Measurements from ENCODE around the gene WNT9A.

Gene WNT9A

DNA sequence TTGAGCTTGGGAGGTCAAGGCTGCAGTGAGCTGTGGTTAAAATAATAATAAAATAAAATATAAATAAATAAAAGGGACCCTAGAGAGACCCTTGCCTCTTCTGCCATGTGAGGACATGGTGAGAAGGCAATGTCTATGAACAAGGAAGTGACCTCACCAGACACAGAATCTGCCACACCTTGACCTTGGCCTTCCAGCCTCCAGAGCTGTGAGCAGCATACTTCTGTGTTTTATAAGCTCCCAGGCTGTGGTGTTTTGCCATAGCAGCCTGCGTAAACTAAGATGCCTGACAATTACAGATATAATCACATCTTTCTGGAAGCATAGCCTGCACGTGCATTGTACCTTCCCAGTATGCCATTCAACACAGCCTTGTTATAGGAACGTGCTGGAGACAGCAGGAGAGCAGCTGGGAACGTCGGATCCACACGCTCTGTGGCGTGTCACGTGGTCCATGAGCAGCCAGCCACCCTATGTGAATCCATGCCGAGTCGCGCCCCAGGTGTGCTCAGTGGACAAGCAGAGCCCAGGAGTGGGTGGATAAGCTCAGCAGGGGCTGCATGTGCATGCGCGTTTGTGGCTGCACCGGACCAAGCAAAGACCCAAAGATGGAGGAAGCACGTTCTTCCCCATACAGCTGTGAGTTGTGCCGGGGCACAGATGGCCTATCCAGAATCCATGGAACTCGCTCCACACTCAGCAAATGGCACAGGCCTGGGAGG, 17.8 kb downstream of the WNT9A start:
- Histone ChIP-seq H3K27ac (ENCODE audit: low read depth, low read length) (no peak overlapping the region), H3K4me3 (ENCODE audit: low read depth in 1 of 5, low read length in 5 of 5) (no peak overlapping the region)

DNA sequence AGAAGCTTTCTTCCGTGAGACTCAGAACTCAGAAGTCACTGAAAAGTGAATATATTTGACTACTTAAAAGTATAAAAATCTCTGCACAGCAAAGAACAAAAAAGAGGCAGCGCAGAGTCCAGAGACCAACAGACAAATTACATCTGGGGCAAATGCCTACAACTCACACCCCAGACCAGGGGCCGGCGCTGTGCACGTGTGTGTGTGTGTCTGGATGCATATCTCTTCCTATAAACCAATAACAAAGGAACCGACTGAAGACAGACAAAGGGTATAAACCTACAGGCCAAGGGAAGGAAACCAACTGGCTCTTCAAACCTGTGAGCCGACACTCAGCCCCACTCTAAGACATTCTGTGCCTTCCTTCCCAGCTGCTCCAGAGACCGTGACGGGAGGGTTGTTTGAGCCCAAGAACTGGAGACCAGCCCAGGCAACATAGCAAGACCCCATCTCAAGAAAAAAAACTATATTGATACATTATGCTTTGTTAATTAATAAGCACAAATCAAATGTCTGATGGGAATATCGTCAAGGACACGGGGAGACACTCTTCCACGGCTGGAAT, 18.8 kb downstream of the WNT9A start:
- peaks cover 0 to 2% (median 0%) of the 10 kb centered on the region in 5 donors for H3K27me3 ChIP-seq (ENCODE audit: control insufficient read depth in 5 of 5, insufficient read depth in 4 of 5, low read length in 5 of 5)
- H3K27ac ChIP-seq (ENCODE audit: low read depth, low read length), result no peak overlapping the region
- peaks cover 0 to 5% (median 0%) of the 10 kb centered on the region in 5 donors for H3K9me3 ChIP-seq (ENCODE audit: control insufficient read depth in 5 of 5, low read length in 5 of 5)
- no peak overlapping the region for H3K4me3 ChIP-seq (ENCODE audit: low read depth in 1 of 5, low read length in 5 of 5)
- H3K9ac ChIP-seq (ENCODE audit: low read length in 5 of 5), result no peak overlapping the region
- H3K4me1 ChIP-seq (ENCODE audit: control insufficient read depth in 5 of 5, insufficient read depth in 5 of 5, low read length in 5 of 5), result peaks cover 0 to under 1% (median 0%) of the 10 kb centered on the region in 5 donors
- H3K36me3 ChIP-seq (ENCODE audit: control insufficient read depth in 5 of 5, insufficient read depth in 5 of 5, low read length in 5 of 5), result no peaks in the 10 kb centered on the region

More for the DNA sequence above, 17.8 kb downstream of the WNT9A start:
- Histone ChIP-seq H3K9me3 (ENCODE audit: control insufficient read depth in 5 of 5, low read length in 5 of 5) (peaks cover 0 to 5% (median 0%) of the 10 kb centered on the region in 5 donors), H3K27me3 (ENCODE audit: control insufficient read depth in 5 of 5, insufficient read depth in 4 of 5, low read length in 5 of 5) (no peaks in the 10 kb centered on the region), H3K4me1 (ENCODE audit: control insufficient read depth in 5 of 5, insufficient read depth in 5 of 5, low read length in 5 of 5) (peaks cover 0 to 6% (median 0%) of the 10 kb centered on the region in 5 donors), H3K9ac (ENCODE audit: low read length in 5 of 5) (no peak overlapping the region), H3K36me3 (ENCODE audit: control insufficient read depth in 5 of 5, insufficient read depth in 5 of 5, low read length in 5 of 5) (no peaks in the 10 kb centered on the region)

DNA sequence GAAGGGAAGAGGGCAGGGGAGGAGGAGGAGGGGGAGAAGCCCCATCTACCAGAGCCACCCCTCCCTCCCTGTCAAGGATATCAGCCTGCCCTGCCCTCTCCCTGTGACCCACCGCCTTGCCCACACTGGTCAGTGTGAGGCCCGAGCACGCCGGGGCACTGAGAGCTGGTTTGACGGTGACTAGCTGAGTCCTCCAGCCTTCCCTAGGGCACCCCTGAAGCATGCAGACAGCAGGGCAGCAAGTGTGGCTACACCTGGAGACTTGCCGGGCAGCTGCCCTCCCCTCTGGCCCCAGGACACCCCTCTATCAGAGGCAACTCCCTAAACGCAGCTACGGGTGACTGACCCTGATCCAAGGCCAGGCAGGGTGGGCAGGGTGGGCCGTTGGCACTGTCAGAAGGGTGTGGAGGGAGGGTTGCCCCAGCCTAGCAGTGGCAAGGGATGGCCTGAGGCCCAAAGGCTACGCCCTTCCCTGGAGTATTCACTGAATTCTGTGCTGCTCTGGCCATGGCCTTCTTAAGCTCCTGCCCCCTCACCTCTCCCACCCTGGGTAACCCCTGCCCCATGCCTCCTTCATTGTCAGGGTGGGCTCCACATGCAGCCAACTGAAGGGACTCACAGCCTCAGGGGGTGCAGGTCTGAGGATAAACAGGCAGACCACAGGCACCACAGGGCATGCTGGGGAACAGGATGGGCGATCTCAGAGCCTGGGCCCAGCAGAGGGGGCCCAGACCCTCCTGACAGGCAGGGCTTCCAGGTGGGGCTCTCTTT, 19.6 kb downstream of the WNT9A start:
- Histone ChIP-seq H3K27me3 (ENCODE audit: control insufficient read depth in 5 of 5, insufficient read depth in 4 of 5, low read length in 5 of 5) (peaks cover 0 to 2% (median 0%) of the 10 kb centered on the region in 5 donors), H3K9ac (ENCODE audit: low read length in 5 of 5) (no peak overlapping the region), H3K4me3 (ENCODE audit: low read depth in 1 of 5, low read length in 5 of 5) (no peak overlapping the region), H3K27ac (ENCODE audit: low read depth, low read length) (no peak overlapping the region), H3K36me3 (ENCODE audit: control insufficient read depth in 5 of 5, insufficient read depth in 5 of 5, low read length in 5 of 5) (no peaks in the 10 kb centered on the region), H3K4me1 (ENCODE audit: control insufficient read depth in 5 of 5, insufficient read depth in 5 of 5, low read length in 5 of 5) (no peaks in the 10 kb centered on the region), H3K9me3 (ENCODE audit: control insufficient read depth in 5 of 5, low read length in 5 of 5) (peaks cover 0 to 5% (median 0%) of the 10 kb centered on the region in 5 donors)

- no peaks in the 10 kb centered on the region for H3K9me3 ChIP-seq (ENCODE audit: control insufficient read depth in 5 of 5, low read length in 5 of 5)
- H3K36me3 ChIP-seq (ENCODE audit: control insufficient read depth in 5 of 5, insufficient read depth in 5 of 5, low read length in 5 of 5), result no peaks in the 10 kb centered on the region
- peaks cover 0 to 2% (median 0%) of the 10 kb centered on the region in 5 donors for H3K27me3 ChIP-seq (ENCODE audit: control insufficient read depth in 5 of 5, insufficient read depth in 4 of 5, low read length in 5 of 5)
- no peak overlapping the region for H3K4me3 ChIP-seq (ENCODE audit: low read depth in 1 of 5, low read length in 5 of 5)
- no peak overlapping the region for H3K27ac ChIP-seq (ENCODE audit: low read depth, low read length)
- H3K4me1 ChIP-seq (ENCODE audit: control insufficient read depth in 5 of 5, insufficient read depth in 5 of 5, low read length in 5 of 5), result no peaks in the 10 kb centered on the region
- H3K9ac ChIP-seq (ENCODE audit: low read length in 5 of 5), result no peak overlapping the region
Observed at GRCh38 chr1:227926896-227927885, 20.5 kb downstream of the WNT9A start.

GRCh38 chr1:227926216-227926791, 21.4 kb downstream of the WNT9A start:
- Histone ChIP-seq H3K4me1 (ENCODE audit: control insufficient read depth in 5 of 5, insufficient read depth in 5 of 5, low read length in 5 of 5) (no peaks in the 10 kb centered on the region), H3K4me3 (ENCODE audit: low read depth in 1 of 5, low read length in 5 of 5) (no peak overlapping the region), H3K27me3 (ENCODE audit: control insufficient read depth in 5 of 5, insufficient read depth in 4 of 5, low read length in 5 of 5) (peaks cover 0 to 4% (median 0%) of the 10 kb centered on the region in 5 donors), H3K36me3 (ENCODE audit: control insufficient read depth in 5 of 5, insufficient read depth in 5 of 5, low read length in 5 of 5) (peaks cover 0 to 5% (median 1%) of the 10 kb centered on the region in 5 donors), H3K9ac (ENCODE audit: low read length in 5 of 5) (no peak overlapping the region), H3K27ac (ENCODE audit: low read depth, low read length) (no peak overlapping the region), H3K9me3 (ENCODE audit: control insufficient read depth in 5 of 5, low read length in 5 of 5) (no peaks in the 10 kb centered on the region)

GRCh38 chr1:227925582-227926198, 22.0 kb downstream of the WNT9A start:
- peaks cover 0 to 8% (median 2%) of the 10 kb centered on the region in 5 donors for H3K36me3 ChIP-seq (ENCODE audit: control insufficient read depth in 5 of 5, insufficient read depth in 5 of 5, low read length in 5 of 5)
- no peak overlapping the region for H3K27ac ChIP-seq (ENCODE audit: low read depth, low read length)
- no peak overlapping the region for H3K9ac ChIP-seq (ENCODE audit: low read length in 5 of 5)
- H3K9me3 ChIP-seq (ENCODE audit: control insufficient read depth in 5 of 5, low read length in 5 of 5), result no peaks in the 10 kb centered on the region
- H3K4me1 ChIP-seq (ENCODE audit: control insufficient read depth in 5 of 5, insufficient read depth in 5 of 5, low read length in 5 of 5), result no peaks in the 10 kb centered on the region
- no peak overlapping the region for H3K4me3 ChIP-seq (ENCODE audit: low read depth in 1 of 5, low read length in 5 of 5)
- H3K27me3 ChIP-seq (ENCODE audit: control insufficient read depth in 5 of 5, insufficient read depth in 4 of 5, low read length in 5 of 5), result peaks cover 0 to 7% (median 0%) of the 10 kb centered on the region in 5 donors

DNA sequence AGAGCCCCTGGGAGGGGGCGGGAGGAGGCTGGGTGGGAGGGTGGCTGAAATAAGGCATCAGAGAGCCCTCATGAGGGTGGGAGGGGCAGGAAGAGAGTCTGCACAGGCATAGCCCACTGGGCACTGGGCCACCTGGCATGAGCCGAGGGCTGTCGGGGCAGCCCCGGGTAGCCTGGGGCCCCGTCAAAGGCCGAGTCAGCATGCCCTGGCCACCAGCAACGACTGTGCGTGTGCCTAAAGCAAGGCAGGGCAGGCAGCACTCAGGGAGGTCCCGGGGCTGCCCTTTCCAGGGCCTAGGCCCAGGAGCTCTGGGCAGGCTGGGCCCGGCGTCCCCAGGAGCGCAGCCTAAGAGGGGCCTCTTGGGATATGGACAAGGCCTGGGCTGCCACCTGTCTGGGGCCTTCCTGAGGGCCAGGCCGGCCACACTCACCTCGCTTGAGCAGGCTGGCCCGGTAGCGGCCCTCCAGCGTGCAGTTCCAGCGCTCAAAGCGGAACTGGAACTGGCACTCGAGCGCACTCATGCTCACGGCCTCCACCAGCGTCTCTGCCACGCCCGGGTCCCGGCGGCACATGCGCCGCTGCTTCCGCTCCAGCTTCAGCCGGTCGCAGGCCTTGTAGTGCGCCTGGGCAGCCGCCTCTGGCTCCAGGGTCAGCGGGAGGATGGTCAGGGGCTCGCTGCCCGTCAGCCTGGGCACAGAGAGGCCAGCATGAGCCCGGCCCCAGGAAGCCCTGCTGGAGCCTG, 22.7 kb downstream of the WNT9A start:
- H3K9ac ChIP-seq (ENCODE audit: low read length in 5 of 5), result no peak overlapping the region
- H3K27ac ChIP-seq (ENCODE audit: low read depth, low read length), result no peak overlapping the region
- peaks cover 0 to 7% (median 0%) of the 10 kb centered on the region in 5 donors for H3K27me3 ChIP-seq (ENCODE audit: control insufficient read depth in 5 of 5, insufficient read depth in 4 of 5, low read length in 5 of 5)
- no peaks in the 10 kb centered on the region for H3K9me3 ChIP-seq (ENCODE audit: control insufficient read depth in 5 of 5, low read length in 5 of 5)
- no peak overlapping the region for H3K4me3 ChIP-seq (ENCODE audit: low read depth in 1 of 5, low read length in 5 of 5)
- no peaks in the 10 kb centered on the region for H3K4me1 ChIP-seq (ENCODE audit: control insufficient read depth in 5 of 5, insufficient read depth in 5 of 5, low read length in 5 of 5)
- peaks cover 0 to 8% (median 2%) of the 10 kb centered on the region in 5 donors for H3K36me3 ChIP-seq (ENCODE audit: control insufficient read depth in 5 of 5, insufficient read depth in 5 of 5, low read length in 5 of 5)

- Histone ChIP-seq H3K36me3 (ENCODE audit: control insufficient read depth in 5 of 5, insufficient read depth in 5 of 5, low read length in 5 of 5) (peaks cover 0 to 8% (median 2%) of the 10 kb centered on the region in 5 donors), H3K27ac (ENCODE audit: low read depth, low read length) (no peak overlapping the region), H3K27me3 (ENCODE audit: control insufficient read depth in 5 of 5, insufficient read depth in 4 of 5, low read length in 5 of 5) (peaks cover 0 to 7% (median 0%) of the 10 kb centered on the region in 5 donors), H3K4me1 (ENCODE audit: control insufficient read depth in 5 of 5, insufficient read depth in 5 of 5, low read length in 5 of 5) (no peaks in the 10 kb centered on the region), H3K9ac (ENCODE audit: low read length in 5 of 5) (no peak overlapping the region), H3K9me3 (ENCODE audit: control insufficient read depth in 5 of 5, low read length in 5 of 5) (no peaks in the 10 kb centered on the region), H3K4me3 (ENCODE audit: low read depth in 1 of 5, low read length in 5 of 5) (no peak overlapping the region)
Observed at GRCh38 chr1:227924168-227924832, 23.4 kb downstream of the WNT9A start.

All from subcutaneous abdominal adipose tissue (tissue), 5 donors.